ENCODE results near the gene LMTK3.

LMTK3 gene

GRCh38 chr19:48445256-48445605 is 66.4 kb downstream of the LMTK3 start:
- DNase-seq: peak; percentile 83

GRCh38 chr19:48444936-48445200 is 66.8 kb downstream of the LMTK3 start:
- DNase-seq: no peak

GRCh38 chr19:48444129-48444935 is 67.3 kb downstream of the LMTK3 start:
- DNase-seq: no peak

- DNase-seq: no peak
These were observed 67.9 kb downstream of the LMTK3 start for GRCh38 chr19:48443731-48444128.

GRCh38 chr19:48443256-48443655 is 68.4 kb downstream of the LMTK3 start:
- DNase-seq: peak; percentile 4

- no peak for DNase-seq
These were observed 69.3 kb downstream of the LMTK3 start for GRCh38 chr19:48442116-48443035.

- DNase-seq: no peak
These were observed 70.1 kb downstream of the LMTK3 start for GRCh38 chr19:48441360-48442050.

- no peak for DNase-seq
These were observed 75.0 kb downstream of the LMTK3 start for GRCh38 chr19:48436586-48436985.
